Measurements from ENCODE around the gene TCAP.

Gene TCAP

GRCh38 chr17:39632153-39632941 is 32.8 kb upstream of the TCAP start:
- H3K79me2 ChIP-seq (ENCODE audit: control insufficient read depth, insufficient read depth, low read length, poor library complexity), result peaks cover 4% of the 10 kb centered on the region
- no peak overlapping the region for H3K4me2 ChIP-seq (ENCODE audit: low read length)
- H3K18ac ChIP-seq (ENCODE audit: low read length), result no peak overlapping the region
- no peak overlapping the region for H3K27ac ChIP-seq (ENCODE audit: low read depth, low read length)
- no peak overlapping the region for H4K12ac ChIP-seq (ENCODE audit: low read depth, low read length)
- H3K79me1 ChIP-seq (ENCODE audit: low read length), result peaks cover 9% of the 10 kb centered on the region
- no peak overlapping the region for H2BK5ac ChIP-seq (ENCODE audit: low read depth, low read length, poor library complexity)
- no peak overlapping the region for H4K8ac ChIP-seq (ENCODE audit: low read depth, low read length)
- H3K4ac ChIP-seq (ENCODE audit: low read depth, low read length), result no peak overlapping the region
- no peaks in the 10 kb centered on the region for H3K36me3 ChIP-seq (ENCODE audit: control insufficient read depth in 1 of 2, insufficient read depth in 2 of 2, low read length in 2 of 2)
- H3K14ac ChIP-seq (ENCODE audit: low read length), result no peak overlapping the region
- H2AK5ac ChIP-seq (ENCODE audit: low read length), result no peak overlapping the region
- no peak overlapping the region for H2BK120ac ChIP-seq (ENCODE audit: insufficient read depth, low read length, poor library complexity)
- H2BK12ac ChIP-seq (ENCODE audit: low read length), result no peak overlapping the region
- no CpG with 5 or more reads among the region's 13 CpGs for WGBS (ENCODE audit: extremely low coverage, insufficient coverage, insufficient read length)
- DNase-seq, result no peak
- peaks cover 8 to 12% of the 10 kb centered on the region in 2 experiments for H3K4me1 ChIP-seq (ENCODE audit: control insufficient read depth in 1 of 2, insufficient read depth in 2 of 2, low read length in 2 of 2)
- peaks cover 13% of the 10 kb centered on the region for H3K27me3 ChIP-seq (ENCODE audit: insufficient read depth, low read length)
- H2AFZ ChIP-seq (ENCODE audit: insufficient read depth, low read length, poor library complexity), result no peak overlapping the region
- H3K23ac ChIP-seq (ENCODE audit: low read length), result no peak overlapping the region
- H4K91ac ChIP-seq (ENCODE audit: low read depth, low read length), result no peak overlapping the region
- H3K4me3 ChIP-seq (ENCODE audit: low read depth, low read length), result no peak overlapping the region
- H3K9ac ChIP-seq (ENCODE audit: low read length), result no peak overlapping the region
- H3K9me3 ChIP-seq (ENCODE audit: insufficient read depth, low read depth, low read length), result no peaks in the 10 kb centered on the region

DNA sequence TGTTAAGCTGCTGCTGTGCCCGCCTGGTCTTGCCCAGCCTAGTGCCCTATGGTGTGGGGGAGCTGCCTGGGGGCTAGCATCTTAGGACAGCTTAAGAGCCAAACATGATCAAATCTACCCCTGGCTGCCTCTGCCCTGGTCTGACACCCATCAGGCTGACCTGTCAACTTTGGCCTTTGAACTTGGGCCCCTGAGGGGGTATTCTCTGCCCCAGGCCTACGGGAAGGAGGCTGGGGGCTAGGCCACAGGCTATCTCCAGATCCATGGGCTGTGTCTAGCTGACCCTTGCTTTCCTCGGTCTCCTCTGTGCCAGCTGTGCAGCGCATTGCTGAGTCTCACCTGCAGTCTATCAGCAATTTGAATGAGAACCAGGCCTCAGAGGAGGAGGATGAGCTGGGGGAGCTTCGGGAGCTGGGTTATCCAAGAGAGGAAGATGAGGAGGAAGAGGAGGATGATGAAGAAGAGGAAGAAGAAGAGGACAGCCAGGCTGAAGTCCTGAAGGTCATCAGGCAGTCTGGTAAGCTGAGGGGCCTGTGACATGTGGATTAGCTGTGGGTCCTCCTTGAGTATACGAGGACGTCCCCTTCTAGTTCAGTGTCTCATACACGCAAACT is 31.5 kb upstream of the TCAP start:
- Histone ChIP-seq H3K4me2 (ENCODE audit: low read length) (no peak overlapping the region), H3K9me3 (ENCODE audit: insufficient read depth, low read depth, low read length) (no peaks in the 10 kb centered on the region), H2BK5ac (ENCODE audit: low read depth, low read length, poor library complexity) (no peak overlapping the region), H4K8ac (ENCODE audit: low read depth, low read length) (no peak overlapping the region), H3K4me1 (ENCODE audit: control insufficient read depth in 1 of 2, insufficient read depth in 2 of 2, low read length in 2 of 2) (peaks cover 16% of the 10 kb centered on the region in 2 experiments), H2AFZ (ENCODE audit: insufficient read depth, low read length, poor library complexity) (no peak overlapping the region), H3K79me1 (ENCODE audit: low read length) (peaks cover 10% of the 10 kb centered on the region), H3K79me2 (ENCODE audit: control insufficient read depth, insufficient read depth, low read length, poor library complexity) (peaks cover 4% of the 10 kb centered on the region), H2BK120ac (ENCODE audit: insufficient read depth, low read length, poor library complexity) (no peak overlapping the region), H3K14ac (ENCODE audit: low read length) (no peak overlapping the region), H4K12ac (ENCODE audit: low read depth, low read length) (no peak overlapping the region), H3K27ac (ENCODE audit: low read depth, low read length) (no peak overlapping the region), H3K18ac (ENCODE audit: low read length) (no peak overlapping the region), H3K36me3 (ENCODE audit: control insufficient read depth in 1 of 2, insufficient read depth in 2 of 2, low read length in 2 of 2) (no peaks in the 10 kb centered on the region), H2AK5ac (ENCODE audit: low read length) (no peak overlapping the region), H3K4ac (ENCODE audit: low read depth, low read length) (no peak overlapping the region), H2BK12ac (ENCODE audit: low read length) (no peak overlapping the region), H3K9ac (ENCODE audit: low read length) (no peak overlapping the region), H3K27me3 (ENCODE audit: insufficient read depth, low read length) (peaks cover under 1% of the 10 kb centered on the region), H3K23ac (ENCODE audit: low read length) (no peak overlapping the region), H4K91ac (ENCODE audit: low read depth, low read length) (no peak overlapping the region), H3K4me3 (ENCODE audit: low read depth, low read length) (no peak overlapping the region)
- no peak for DNase-seq
- WGBS (ENCODE audit: extremely low coverage, insufficient coverage, insufficient read length), result no CpG with 5 or more reads among the region's 8 CpGs

DNA sequence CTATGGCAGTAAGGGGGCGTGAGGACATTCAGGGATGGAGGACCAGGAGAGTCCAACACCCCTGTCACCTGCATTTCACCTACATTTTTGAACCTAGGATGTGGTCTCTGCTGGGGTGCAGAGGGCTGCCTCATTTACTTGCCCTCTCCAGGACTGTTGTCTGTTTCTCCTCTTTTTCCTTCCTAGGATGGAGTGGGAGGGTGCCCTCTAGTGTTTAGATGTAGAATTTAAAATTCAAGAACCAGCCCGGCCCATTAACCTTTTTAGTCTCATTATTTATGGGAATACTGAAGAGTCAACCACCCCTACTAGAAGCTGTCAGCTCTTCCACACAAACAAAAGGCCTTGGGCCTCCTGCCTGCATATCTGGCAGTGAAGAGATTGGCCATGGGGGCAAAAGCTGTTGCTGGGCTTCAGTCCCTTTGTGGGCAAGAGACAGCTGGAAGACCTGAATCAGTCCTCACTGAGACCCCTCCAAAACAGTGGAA is 30.7 kb upstream of the TCAP start:
- no peak overlapping the region for H2AK5ac ChIP-seq (ENCODE audit: low read length)
- H2AFZ ChIP-seq (ENCODE audit: insufficient read depth, low read length, poor library complexity), result no peak overlapping the region
- no CpG with 5 or more reads among the region's 2 CpGs for WGBS (ENCODE audit: extremely low coverage, insufficient coverage, insufficient read length)
- no peak overlapping the region for H4K8ac ChIP-seq (ENCODE audit: low read depth, low read length)
- H3K4ac ChIP-seq (ENCODE audit: low read depth, low read length), result no peak overlapping the region
- H3K18ac ChIP-seq (ENCODE audit: low read length), result no peak overlapping the region
- peaks cover 4% of the 10 kb centered on the region for H3K79me2 ChIP-seq (ENCODE audit: control insufficient read depth, insufficient read depth, low read length, poor library complexity)
- H3K27me3 ChIP-seq (ENCODE audit: insufficient read depth, low read length), result no peaks in the 10 kb centered on the region
- H2BK5ac ChIP-seq (ENCODE audit: low read depth, low read length, poor library complexity), result no peak overlapping the region
- peak; percentile 30 to 74 for DNase-seq
- no peak overlapping the region for H3K4me2 ChIP-seq (ENCODE audit: low read length)
- H2BK120ac ChIP-seq (ENCODE audit: insufficient read depth, low read length, poor library complexity), result no peak overlapping the region
- no peak overlapping the region for H3K14ac ChIP-seq (ENCODE audit: low read length)
- H3K23ac ChIP-seq (ENCODE audit: low read length), result no peak overlapping the region
- no peak overlapping the region for H4K12ac ChIP-seq (ENCODE audit: low read depth, low read length)
- H3K79me1 ChIP-seq (ENCODE audit: low read length), result peaks cover 10% of the 10 kb centered on the region
- H3K4me1 ChIP-seq (ENCODE audit: control insufficient read depth in 1 of 2, insufficient read depth in 2 of 2, low read length in 2 of 2), result peaks cover 16 to 17% of the 10 kb centered on the region in 2 experiments
- H3K9me3 ChIP-seq (ENCODE audit: insufficient read depth, low read depth, low read length), result no peaks in the 10 kb centered on the region
- H3K36me3 ChIP-seq (ENCODE audit: control insufficient read depth in 1 of 2, insufficient read depth in 2 of 2, low read length in 2 of 2), result no peaks in the 10 kb centered on the region
- no peak overlapping the region for H2BK12ac ChIP-seq (ENCODE audit: low read length)
- H4K91ac ChIP-seq (ENCODE audit: low read depth, low read length), result no peak overlapping the region
- no peak overlapping the region for H3K4me3 ChIP-seq (ENCODE audit: low read depth, low read length)
- H3K27ac ChIP-seq (ENCODE audit: low read depth, low read length), result no peak overlapping the region
- H3K9ac ChIP-seq (ENCODE audit: low read length), result no peak overlapping the region

DNA sequence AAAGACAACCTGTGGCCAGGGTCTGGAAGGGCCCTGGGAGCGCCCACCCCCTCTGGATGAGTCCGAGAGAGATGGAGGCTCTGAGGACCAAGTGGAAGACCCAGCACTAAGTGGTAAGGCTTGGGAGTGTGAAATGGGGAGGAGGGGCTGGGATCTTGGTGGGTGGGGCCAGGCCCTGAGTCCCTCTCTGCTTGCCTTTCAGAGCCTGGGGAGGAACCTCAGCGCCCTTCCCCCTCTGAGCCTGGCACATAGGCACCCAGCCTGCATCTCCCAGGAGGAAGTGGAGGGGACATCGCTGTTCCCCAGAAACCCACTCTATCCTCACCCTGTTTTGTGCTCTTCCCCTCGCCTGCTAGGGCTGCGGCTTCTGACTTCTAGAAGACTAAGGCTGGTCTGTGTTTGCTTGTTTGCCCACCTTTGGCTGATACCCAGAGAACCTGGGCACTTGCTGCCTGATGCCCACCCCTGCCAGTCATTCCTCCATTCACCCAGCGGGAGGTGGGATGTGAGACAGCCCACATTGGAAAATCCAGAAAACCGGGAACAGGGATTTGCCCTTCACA is 29.5 kb upstream of the TCAP start:
- no peaks in the 10 kb centered on the region for H3K27me3 ChIP-seq (ENCODE audit: insufficient read depth, low read length)
- no peak overlapping the region for H3K4me2 ChIP-seq (ENCODE audit: low read length)
- peaks cover 10% of the 10 kb centered on the region for H3K79me1 ChIP-seq (ENCODE audit: low read length)
- no peak overlapping the region for H3K9ac ChIP-seq (ENCODE audit: low read length)
- peaks cover 4% of the 10 kb centered on the region for H3K79me2 ChIP-seq (ENCODE audit: control insufficient read depth, insufficient read depth, low read length, poor library complexity)
- no peak overlapping the region for H3K14ac ChIP-seq (ENCODE audit: low read length)
- H3K27ac ChIP-seq (ENCODE audit: low read depth, low read length), result no peak overlapping the region
- no peak overlapping the region for H2BK5ac ChIP-seq (ENCODE audit: low read depth, low read length, poor library complexity)
- no peak overlapping the region for H4K8ac ChIP-seq (ENCODE audit: low read depth, low read length)
- H3K23ac ChIP-seq (ENCODE audit: low read length), result no peak overlapping the region
- H3K4me1 ChIP-seq (ENCODE audit: control insufficient read depth in 1 of 2, insufficient read depth in 2 of 2, low read length in 2 of 2), result peaks cover 18 to 20% of the 10 kb centered on the region in 2 experiments
- H3K9me3 ChIP-seq (ENCODE audit: insufficient read depth, low read depth, low read length), result no peaks in the 10 kb centered on the region
- H2BK120ac ChIP-seq (ENCODE audit: insufficient read depth, low read length, poor library complexity), result no peak overlapping the region
- WGBS (ENCODE audit: extremely low coverage, insufficient coverage, insufficient read length), result no CpG with 5 or more reads among the region's 8 CpGs
- no peak overlapping the region for H2AFZ ChIP-seq (ENCODE audit: insufficient read depth, low read length, poor library complexity)
- H4K12ac ChIP-seq (ENCODE audit: low read depth, low read length), result no peak overlapping the region
- no peak overlapping the region for H3K4me3 ChIP-seq (ENCODE audit: low read depth, low read length)
- no peak overlapping the region for H3K4ac ChIP-seq (ENCODE audit: low read depth, low read length)
- H4K91ac ChIP-seq (ENCODE audit: low read depth, low read length), result no peak overlapping the region
- H2AK5ac ChIP-seq (ENCODE audit: low read length), result no peak overlapping the region
- no peak overlapping the region for H3K18ac ChIP-seq (ENCODE audit: low read length)
- no peak for DNase-seq
- H2BK12ac ChIP-seq (ENCODE audit: low read length), result no peak overlapping the region
- H3K36me3 ChIP-seq (ENCODE audit: control insufficient read depth in 1 of 2, insufficient read depth in 2 of 2, low read length in 2 of 2), result no peaks in the 10 kb centered on the region
